Measurements from ENCODE around the gene ATP2A1. TPM values are rescaled to one million over a fixed set of nuclear protein-coding genes. Genes with fewer than 3 reads are reported as not detected.

ATP2A1 gene
- total and polyA plus RNA-seq, 2 of the 8 experiments (the other 6 are each of a cell fraction or from before 2014, with no cell fraction given) = 1.7 to 2.4 TPM

- TF ChIP-seq, protein P1, sequence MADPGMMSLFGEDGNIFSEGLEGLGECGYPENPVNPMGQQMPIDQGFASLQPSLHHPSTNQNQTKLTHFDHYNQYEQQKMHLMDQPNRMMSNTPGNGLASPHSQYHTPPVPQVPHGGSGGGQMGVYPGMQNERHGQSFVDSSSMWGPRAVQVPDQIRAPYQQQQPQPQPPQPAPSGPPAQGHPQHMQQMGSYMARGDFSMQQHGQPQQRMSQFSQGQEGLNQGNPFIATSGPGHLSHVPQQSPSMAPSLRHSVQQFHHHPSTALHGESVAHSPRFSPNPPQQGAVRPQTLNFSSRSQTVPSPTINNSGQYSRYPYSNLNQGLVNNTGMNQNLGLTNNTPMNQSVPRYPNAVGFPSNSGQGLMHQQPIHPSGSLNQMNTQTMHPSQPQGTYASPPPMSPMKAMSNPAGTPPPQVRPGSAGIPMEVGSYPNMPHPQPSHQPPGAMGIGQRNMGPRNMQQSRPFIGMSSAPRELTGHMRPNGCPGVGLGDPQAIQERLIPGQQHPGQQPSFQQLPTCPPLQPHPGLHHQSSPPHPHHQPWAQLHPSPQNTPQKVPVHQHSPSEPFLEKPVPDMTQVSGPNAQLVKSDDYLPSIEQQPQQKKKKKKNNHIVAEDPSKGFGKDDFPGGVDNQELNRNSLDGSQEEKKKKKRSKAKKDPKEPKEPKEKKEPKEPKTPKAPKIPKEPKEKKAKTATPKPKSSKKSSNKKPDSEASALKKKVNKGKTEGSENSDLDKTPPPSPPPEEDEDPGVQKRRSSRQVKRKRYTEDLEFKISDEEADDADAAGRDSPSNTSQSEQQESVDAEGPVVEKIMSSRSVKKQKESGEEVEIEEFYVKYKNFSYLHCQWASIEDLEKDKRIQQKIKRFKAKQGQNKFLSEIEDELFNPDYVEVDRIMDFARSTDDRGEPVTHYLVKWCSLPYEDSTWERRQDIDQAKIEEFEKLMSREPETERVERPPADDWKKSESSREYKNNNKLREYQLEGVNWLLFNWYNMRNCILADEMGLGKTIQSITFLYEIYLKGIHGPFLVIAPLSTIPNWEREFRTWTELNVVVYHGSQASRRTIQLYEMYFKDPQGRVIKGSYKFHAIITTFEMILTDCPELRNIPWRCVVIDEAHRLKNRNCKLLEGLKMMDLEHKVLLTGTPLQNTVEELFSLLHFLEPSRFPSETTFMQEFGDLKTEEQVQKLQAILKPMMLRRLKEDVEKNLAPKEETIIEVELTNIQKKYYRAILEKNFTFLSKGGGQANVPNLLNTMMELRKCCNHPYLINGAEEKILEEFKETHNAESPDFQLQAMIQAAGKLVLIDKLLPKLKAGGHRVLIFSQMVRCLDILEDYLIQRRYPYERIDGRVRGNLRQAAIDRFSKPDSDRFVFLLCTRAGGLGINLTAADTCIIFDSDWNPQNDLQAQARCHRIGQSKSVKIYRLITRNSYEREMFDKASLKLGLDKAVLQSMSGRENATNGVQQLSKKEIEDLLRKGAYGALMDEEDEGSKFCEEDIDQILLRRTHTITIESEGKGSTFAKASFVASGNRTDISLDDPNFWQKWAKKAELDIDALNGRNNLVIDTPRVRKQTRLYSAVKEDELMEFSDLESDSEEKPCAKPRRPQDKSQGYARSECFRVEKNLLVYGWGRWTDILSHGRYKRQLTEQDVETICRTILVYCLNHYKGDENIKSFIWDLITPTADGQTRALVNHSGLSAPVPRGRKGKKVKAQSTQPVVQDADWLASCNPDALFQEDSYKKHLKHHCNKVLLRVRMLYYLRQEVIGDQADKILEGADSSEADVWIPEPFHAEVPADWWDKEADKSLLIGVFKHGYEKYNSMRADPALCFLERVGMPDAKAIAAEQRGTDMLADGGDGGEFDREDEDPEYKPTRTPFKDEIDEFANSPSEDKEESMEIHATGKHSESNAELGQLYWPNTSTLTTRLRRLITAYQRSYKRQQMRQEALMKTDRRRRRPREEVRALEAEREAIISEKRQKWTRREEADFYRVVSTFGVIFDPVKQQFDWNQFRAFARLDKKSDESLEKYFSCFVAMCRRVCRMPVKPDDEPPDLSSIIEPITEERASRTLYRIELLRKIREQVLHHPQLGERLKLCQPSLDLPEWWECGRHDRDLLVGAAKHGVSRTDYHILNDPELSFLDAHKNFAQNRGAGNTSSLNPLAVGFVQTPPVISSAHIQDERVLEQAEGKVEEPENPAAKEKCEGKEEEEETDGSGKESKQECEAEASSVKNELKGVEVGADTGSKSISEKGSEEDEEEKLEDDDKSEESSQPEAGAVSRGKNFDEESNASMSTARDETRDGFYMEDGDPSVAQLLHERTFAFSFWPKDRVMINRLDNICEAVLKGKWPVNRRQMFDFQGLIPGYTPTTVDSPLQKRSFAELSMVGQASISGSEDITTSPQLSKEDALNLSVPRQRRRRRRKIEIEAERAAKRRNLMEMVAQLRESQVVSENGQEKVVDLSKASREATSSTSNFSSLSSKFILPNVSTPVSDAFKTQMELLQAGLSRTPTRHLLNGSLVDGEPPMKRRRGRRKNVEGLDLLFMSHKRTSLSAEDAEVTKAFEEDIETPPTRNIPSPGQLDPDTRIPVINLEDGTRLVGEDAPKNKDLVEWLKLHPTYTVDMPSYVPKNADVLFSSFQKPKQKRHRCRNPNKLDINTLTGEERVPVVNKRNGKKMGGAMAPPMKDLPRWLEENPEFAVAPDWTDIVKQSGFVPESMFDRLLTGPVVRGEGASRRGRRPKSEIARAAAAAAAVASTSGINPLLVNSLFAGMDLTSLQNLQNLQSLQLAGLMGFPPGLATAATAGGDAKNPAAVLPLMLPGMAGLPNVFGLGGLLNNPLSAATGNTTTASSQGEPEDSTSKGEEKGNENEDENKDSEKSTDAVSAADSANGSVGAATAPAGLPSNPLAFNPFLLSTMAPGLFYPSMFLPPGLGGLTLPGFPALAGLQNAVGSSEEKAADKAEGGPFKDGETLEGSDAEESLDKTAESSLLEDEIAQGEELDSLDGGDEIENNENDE (IDR thresholded peaks at IDR 0.05; ENCODE audit: insufficient replicate concordance, low read length) = no peak
- TF ChIP-seq EP300 (IDR thresholded peaks at IDR 0.05; ENCODE audit: borderline replicate concordance in 1 of 2, low read depth in 2 of 2, low read length in 2 of 2) = no peak
- no peak for TF ChIP-seq HDAC6 (IDR thresholded peaks at IDR 0.05; ENCODE audit: low read depth, low read length)
- TF ChIP-seq SAP30 (IDR thresholded peaks at IDR 0.05; ENCODE audit: insufficient read depth, insufficient replicate concordance, low read length) = no peak
- no peak for TF ChIP-seq EZH2 (IDR thresholded peaks at IDR 0.05; ENCODE audit: low read depth, low read length, severe bottlenecking)
- no peak for TF ChIP-seq KDM1A (IDR thresholded peaks at IDR 0.05; ENCODE audit: borderline replicate concordance, low read length)
- no peak for TF ChIP-seq ATF3 (IDR thresholded peaks at IDR 0.05; ENCODE audit: insufficient read depth, low read depth, low read length)
- TF ChIP-seq FOSL1 (IDR thresholded peaks at IDR 0.05; ENCODE audit: insufficient read depth, low read depth, low read length) = no peak
- no peak for TF ChIP-seq SRF (IDR thresholded peaks at IDR 0.05; ENCODE audit: low read depth, low read length)
- TF ChIP-seq SP2 (IDR thresholded peaks at IDR 0.05; ENCODE audit: low read length) = no peak
Observed at GRCh38 chr16:28943281-28943680, 65.0 kb downstream of the ATP2A1 start (continued).

Measured in H1 (cell line).